LHCN-M2 (cell line): ENCODE data around the gene DAAM1. TPM values are rescaled to one million over a fixed set of nuclear protein-coding genes. Genes with fewer than 3 reads are reported as not detected.

Experiments used
- DNase-seq: peaks from one replicate; pipeline ENCODE4 v3.0.0-alpha.2; 2012; ENCODE audit warnings: low read depth
- total RNA-seq: library from RNA; depleted of rRNA; stranded (reverse); fragments of >200 nt; gene quantifications from 2 replicates; pipeline ENCODE4 v1.2.3, GENCODE V29; 2014

Gene DAAM1
- total RNA-seq, 1 experiment from 2014 or later = 6.5 TPM

- no peak for DNase-seq
Observed at GRCh38 chr14:59254911-59255545, 66.6 kb downstream of the DAAM1 start.

GRCh38 chr14:59256331-59256730 lies 67.9 kb downstream of the DAAM1 start:
- DNase-seq = no peak

- no peak for DNase-seq
Observed at GRCh38 chr14:59261334-59261733, 72.9 kb downstream of the DAAM1 start.

DNA sequence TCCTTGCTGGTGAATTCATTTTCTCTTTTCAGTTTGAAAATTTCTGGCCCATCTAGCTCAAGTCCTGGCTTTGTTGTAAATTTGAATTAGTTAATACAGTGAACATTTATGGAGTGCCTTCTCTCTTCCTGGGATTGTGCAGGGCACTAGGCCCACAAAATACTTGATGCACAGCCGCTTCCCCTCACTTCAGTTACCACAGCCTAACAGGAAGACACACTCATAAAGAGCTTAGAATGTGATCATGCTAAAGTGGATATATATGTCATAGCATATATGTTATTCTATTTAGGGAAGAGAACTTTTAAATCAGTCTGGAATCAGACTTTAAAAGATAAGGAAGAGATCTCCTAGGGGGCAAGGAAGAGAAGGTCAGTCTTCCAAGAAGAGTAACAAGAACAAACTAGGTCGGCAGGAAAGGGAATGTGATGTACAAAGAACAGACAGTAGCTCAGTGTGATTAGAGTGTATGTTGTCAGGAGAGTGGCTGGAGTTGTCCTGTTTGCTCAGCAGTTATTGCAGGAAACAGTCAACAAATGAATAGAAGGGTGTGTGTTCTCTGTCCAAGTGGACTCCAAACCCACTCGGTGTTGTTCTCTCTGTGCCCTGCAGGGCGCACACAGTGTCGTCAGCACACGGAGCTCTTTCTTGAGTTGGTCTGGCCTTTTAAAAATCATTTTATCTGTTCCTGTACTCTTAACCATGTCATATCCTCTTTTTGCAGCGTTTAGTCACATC lies 74.4 kb downstream of the DAAM1 start:
- no peak for DNase-seq

DNA sequence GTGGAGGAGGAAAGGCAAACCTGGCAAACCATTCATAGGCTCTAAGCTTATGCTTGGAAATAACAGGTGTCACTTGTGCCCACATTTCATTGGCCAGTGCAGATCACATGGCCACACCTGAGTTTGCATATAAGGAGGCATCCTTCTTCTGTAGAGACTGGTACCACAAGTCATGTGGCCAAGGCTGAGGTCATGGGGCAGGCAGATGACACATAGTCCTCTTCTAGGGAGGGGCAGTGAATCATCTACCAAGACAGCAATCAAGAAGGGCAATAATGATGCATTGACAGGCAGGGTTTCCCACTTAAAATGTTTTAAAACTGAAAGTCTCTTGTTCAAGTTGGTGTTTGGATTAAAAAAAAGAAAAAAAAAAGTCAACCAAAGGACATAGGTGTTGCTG lies 77.3 kb downstream of the DAAM1 start:
- DNase-seq = peak; percentile 47

- no peak for DNase-seq
Observed at GRCh38 chr14:59267046-59267445, 78.6 kb downstream of the DAAM1 start.

GRCh38 chr14:59268011-59268410 lies 79.5 kb downstream of the DAAM1 start:
- DNase-seq = no peak

- no peak for DNase-seq
Observed at GRCh38 chr14:59268858-59269257, 80.4 kb downstream of the DAAM1 start.

DNA sequence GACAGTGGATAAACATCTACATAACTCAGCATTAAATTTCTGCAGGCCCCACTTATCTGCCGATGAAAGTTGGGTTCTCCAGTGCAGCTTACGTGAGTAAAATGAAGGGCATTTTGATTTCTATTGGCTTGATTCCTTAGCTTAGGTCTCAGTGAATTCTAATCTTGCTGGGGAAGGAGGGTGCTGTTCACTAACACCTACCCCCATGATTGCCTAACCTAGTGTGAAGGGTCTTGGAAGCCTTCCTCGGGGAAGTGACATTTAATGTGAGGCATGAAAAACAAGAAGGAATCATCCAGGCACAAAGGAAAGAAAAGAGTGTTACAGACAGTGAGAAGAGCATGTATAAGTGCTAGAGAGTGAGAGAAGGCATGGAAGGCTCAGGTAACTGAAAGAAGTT lies 81.0 kb downstream of the DAAM1 start:
- DNase-seq = no peak

GRCh38 chr14:59271256-59271655 lies 82.8 kb downstream of the DAAM1 start:
- no peak for DNase-seq

- no peak for DNase-seq
Observed at GRCh38 chr14:59271734-59272133, 83.3 kb downstream of the DAAM1 start.

DNA sequence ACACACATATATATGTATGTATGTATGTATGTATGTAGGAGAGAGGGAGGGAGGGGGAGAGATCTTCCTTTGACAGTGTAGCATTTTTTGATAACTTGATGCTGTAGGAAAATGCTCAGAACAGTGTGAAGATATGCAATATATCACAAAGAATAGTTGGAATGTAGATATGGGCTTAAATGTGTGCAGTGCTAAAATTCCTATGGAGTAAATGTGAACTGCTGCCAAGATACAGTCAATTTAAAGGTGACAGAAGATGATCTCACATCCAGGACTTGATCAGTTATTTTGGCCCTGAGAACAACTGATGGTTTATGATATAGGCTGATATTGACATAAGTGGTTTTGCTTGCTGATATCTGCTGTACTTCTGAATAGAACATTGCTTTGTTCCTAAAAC lies 84.2 kb downstream of the DAAM1 start:
- DNase-seq = no peak

DNA sequence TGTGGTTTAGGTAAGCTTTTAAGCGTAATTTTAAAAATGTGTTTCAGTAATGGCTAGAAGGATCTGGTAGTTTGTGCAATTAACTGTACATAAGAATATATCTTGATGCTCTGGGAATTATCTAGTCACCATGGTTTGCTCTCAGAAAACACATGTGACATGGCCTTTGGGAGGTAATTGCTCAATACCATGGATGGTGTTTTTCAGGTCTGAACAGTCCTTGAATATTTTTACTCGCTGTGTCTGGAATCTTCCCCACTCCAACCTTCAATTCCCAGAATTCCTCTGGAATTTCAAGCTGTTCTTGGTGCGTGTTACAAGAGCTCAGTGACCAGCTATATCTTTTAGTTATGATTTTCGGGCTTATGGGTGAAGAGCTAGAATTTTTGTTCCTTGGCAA lies 85.3 kb downstream of the DAAM1 start:
- DNase-seq = no peak

- no peak for DNase-seq
Observed at GRCh38 chr14:59274991-59275391, 86.5 kb downstream of the DAAM1 start.

DNA sequence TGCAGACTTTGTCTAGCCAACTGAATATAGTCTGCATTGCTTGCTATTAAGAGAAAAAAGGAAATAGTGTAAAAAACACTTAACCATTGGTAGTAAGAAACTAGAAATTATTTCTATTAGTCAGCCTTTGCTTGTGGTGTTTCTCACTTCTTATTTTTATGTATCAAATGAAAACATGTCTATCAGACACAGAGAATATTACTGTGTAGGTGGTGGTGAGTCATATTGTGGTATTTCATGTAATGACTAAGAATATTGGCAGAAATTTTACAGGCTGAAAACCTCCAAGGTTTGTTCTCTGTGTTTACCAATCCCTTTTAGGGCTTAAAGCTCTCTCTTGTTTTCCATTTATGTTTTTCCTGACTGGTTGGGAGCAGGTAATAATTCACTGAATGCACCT lies 87.2 kb downstream of the DAAM1 start:
- DNase-seq = peak; percentile 91

DNA sequence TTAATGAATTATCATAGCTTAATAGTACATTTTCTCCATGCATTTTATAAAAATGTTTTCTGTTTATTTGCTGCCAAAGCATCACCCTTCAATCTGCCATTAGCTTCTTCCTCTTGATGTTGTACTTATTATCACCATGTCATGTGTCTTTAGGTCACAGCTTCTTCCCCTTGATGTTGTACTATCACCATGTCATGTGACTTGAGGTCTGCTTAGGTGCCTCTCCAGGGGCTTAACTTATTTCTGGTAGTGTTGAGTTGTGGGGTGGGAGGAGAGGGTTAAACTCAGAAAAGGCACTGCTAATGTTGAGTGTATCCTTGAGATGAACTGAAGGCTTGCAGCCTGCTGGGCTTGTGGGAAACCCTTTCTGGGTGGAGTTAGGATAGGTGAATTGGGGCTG lies 87.8 kb downstream of the DAAM1 start:
- no peak for DNase-seq

DNA sequence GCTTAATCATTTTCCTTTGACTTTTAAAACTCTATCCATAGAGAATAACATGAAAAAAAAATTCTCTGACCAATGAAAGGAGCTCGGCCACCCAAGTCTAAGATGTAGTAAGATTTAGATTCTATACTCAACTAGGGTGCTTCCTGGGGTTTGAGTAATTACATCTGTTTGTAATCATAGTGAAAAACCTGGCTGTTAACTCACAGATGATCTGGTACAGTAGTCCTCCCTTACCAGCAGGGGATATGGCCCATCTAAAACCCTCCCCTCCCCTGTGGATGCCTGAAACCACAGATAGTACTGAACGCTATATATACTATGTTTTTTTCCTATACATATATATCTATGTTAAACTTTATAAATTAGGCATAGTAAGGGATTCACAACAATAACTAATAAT lies 89.2 kb downstream of the DAAM1 start:
- no peak for DNase-seq

DNA sequence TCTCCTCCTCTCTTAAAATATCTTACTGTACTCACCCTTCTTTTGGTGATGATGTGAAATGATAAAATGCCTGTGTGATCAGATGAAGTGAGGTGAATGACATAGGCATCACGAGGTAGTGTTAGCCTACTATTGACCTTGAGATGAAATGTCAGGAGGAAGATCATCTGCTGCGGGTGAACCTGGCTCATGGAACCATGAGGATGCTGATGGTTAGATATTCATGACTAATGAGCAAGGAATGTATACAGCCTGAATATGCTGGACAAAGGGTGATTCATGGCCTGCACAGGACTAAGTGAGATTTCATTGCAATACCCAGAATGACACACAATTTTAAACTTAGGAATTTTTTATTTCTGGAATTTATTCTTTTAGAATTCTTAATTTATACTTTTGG lies 89.6 kb downstream of the DAAM1 start:
- peak; percentile 94 for DNase-seq

DNA sequence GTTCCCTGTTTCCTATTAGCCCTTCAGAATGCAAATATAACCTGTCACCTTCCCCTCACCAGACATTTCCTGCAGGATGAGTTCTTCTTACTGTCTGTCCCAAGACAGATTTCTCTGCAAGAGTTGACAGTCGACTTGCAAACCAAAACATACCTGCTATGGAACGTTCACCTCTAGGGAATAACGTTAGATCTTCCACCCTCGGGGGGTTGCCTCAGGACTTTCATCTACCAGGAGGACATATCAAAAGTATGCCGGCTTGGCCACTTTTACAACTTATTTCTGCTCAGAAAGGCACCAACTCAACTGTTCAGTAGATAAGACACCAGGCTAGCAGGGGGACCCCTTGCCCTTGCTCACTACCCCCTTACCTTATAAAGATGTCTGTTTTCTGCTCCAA lies 92.5 kb downstream of the DAAM1 start:
- DNase-seq = no peak

- DNase-seq = peak; percentile 65
Observed at GRCh38 chr14:59281609-59282377, 93.3 kb downstream of the DAAM1 start.

GRCh38 chr14:59282378-59282765 lies 93.9 kb downstream of the DAAM1 start:
- peak; percentile 58 for DNase-seq

DNA sequence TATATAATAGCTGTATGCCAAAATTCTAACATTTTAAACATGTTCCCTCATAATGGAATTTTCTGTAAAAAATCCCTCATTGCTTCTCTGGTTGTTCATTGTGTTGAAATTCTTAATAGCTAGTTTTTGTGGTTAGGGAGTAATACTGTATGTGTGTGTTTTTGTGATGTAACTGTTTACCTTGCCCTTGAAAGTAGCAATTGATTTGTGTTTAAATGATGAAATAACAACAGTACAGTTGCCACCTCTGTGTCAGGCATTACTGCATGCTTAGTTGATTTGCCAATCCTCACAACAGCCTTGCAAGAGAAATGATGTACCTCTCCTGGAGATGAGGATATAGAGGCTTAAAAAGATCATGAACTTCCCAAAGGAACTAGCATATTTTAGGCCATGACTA lies 94.9 kb downstream of the DAAM1 start:
- peak; percentile 60 for DNase-seq

DNA sequence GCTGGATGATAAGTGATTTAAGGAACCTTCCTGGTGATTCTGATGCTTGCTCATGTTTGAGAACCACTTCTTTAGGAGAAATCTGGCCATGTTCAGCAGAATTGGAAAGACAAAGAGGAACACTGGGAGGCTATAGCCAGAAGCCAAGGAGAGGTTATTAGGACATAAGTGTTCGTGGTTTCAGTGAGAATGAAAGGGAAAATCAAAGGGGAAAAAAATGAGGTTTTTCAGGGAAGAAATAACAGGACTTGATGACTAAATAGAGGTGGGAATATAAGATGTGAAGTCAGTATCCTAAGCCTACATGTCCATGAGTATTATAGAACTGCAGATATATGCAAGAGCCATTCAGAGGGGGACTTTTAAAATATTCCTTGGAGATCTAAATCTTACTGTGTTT lies 95.6 kb downstream of the DAAM1 start:
- DNase-seq = peak; percentile 32
